ENCODE measurements around the gene POLR2B.
"Not testable (repeated sequence)": the region's sequence is repeated elsewhere in the genome, so short reads cannot be mapped to it uniquely, and the experiment has no call there.

Gene POLR2B

DNA sequence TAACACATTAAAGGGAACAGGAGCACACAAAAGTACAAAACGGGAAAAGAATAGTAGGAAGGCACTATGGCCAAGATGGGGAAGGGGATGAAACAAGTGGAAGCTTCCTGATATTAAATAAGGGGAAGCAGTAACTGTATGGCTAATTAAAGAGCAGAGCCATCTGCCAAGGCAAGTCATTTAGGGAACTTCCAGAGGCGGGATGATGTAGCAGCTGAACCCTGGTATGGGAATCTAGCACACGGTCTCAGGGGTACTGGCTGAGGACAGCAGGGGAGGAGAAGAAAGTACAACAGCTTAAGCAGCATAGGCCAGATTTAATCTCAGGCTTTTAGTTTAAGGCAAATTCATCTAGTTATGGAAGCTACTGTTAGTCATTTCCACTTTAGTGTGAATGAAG lies 72.4 kb downstream of the POLR2B start:
- DNase-seq (ENCODE audit: low spot score) (no peak), FAIRE-seq (no peak)

DNA sequence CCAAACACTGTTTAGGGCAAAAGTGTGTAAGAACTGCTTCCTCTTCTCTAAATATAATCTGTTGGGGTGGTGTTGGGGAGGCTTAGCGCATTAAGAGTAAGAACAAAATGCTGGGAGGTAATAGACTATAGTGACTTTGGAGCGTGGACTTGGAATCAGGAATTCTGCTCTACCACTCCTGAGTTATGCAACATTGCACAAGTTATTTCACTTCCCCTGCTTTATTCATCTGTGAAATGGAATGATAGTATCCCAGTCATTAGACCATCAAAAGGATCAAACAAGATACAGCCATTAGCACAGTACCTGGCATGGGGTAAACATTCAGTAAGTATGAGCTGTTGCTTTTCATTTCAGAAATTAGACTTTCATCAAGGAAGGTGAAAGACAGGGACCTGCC lies 72.8 kb downstream of the POLR2B start:
- FAIRE-seq (no peak), DNase-seq (ENCODE audit: low spot score) (peak; percentile 36)

- DNase-seq (ENCODE audit: low spot score), result peak; percentile 73
- no peak for FAIRE-seq
These were observed 74.8 kb downstream of the POLR2B start for GRCh38 chr4:57053508-57053907.

- no peak for FAIRE-seq
- no peak for DNase-seq (ENCODE audit: low spot score)
These were observed 77.2 kb downstream of the POLR2B start for GRCh38 chr4:57055886-57056285.

GRCh38 chr4:57059890-57060716 lies 81.4 kb downstream of the POLR2B start:
- DNase-seq (ENCODE audit: low spot score), result no peak
- FAIRE-seq, result no peak

- not testable (repeated sequence) for FAIRE-seq
These were observed 82.0 kb downstream of the POLR2B start for GRCh38 chr4:57060717-57061067.

GRCh38 chr4:57061395-57061794 lies 82.7 kb downstream of the POLR2B start:
- DNase-seq (ENCODE audit: low spot score) (no peak), FAIRE-seq (no peak)

More at GRCh38 chr4:57060717-57061067, 82.0 kb downstream of the POLR2B start:
- DNase-seq (ENCODE audit: low spot score), result not testable (repeated sequence)

DNA sequence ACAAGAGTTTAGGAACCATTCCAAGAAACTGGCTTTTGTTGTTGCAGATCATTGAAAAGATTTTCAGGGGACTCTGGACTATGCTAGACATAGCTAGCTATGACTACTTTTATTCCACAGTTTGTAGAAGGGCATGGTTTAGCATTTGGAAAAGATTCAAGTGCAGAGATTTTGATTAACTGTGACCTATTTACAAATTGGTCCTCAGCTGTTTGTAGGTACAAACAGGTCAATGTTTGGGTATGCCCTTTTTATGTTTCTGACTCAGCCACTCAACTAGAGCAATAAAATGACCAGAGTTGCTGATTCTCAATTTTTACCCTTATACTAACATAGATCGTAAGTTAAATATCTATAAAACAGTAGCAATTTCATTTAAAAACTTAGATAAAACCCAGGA lies 84.8 kb downstream of the POLR2B start:
- no peak for FAIRE-seq
- DNase-seq (ENCODE audit: low spot score), result no peak

- DNase-seq (ENCODE audit: low spot score) (no peak), FAIRE-seq (no peak)
These were observed 85.4 kb downstream of the POLR2B start for GRCh38 chr4:57064120-57064519.

DNA sequence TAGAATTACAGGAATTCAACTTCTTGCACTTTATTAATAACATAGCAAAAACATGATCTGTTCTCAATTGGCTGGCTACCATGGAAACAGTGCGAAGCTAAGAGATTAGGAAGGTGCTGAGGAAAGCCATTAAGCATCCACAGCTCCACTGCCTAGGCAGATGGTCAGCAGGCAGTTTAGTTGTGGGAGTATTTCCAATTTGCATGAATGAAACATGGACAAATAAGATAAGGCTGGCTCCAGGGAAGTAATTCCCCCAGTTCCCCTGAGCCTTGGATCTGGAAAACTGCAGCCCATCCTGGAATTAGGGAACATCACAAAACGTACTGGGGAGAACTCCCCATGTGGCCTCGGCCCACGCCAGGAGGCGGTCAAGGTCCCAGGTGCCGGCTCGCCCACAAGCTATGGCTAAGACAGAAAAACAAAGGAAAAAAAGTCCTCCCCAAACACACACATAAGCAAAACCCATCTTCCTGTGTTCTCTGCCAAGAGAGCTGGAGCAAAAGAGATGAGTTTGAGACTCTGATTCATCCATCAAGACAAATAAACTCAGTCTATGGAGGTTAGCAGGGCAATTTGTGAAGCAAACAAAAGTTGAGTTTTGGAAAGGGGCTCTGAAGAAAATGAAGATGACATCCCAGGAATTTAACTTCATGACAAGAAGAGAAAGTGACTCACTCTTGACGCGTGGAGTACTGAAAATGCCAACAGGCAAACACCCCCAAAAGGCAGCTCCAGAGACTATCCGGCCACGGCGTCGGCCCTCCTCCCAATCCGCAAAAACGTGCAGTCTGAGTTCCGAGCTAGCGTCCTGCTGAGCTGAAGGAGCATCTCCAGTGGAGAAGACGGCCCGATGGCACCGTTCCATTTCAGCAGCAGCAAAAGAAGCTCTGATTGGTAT lies 86.4 kb downstream of the POLR2B start:
- peak; percentile 84 for FAIRE-seq
- peak; percentile 85 for DNase-seq (ENCODE audit: low spot score)

GRCh38 chr4:57065730-57066482 lies 87.2 kb downstream of the POLR2B start:
- DNase-seq (ENCODE audit: low spot score) (peak; percentile 31), FAIRE-seq (no peak)

DNA sequence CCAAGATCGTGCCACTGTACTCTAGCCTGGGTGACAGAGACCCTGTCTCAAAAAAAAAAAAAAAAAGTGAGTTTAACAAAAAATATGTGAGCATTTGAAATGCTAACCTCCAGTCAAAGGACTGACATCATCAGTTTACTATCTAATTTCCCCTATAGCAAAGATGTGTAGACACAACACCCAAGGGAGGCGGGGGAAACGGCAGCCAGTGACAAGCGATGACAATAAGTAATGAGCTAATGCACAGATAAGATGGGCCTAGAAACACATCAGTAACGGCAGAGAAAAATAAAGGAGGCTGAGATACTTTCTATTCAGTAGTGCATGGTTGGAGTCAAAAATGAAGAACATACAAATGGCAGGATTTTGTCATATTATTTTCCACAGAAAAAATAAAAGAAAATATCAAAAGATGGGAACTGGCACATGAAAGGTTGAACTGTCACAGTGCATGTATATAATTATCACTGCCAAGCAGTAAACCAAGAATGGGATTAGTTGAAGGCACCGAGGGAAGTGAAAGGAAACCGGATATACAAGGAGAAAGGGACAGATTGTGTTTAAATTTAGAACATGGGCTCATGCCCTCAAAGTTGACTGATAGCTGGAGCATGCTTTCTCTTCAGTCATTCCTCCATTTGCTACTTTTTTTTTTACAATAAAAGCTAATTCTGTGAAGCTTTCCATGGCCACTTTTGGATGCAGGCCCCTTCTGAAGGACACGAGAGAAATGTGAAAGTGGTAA lies 89.7 kb downstream of the POLR2B start:
- DNase-seq (ENCODE audit: low spot score) (no peak), FAIRE-seq (no peak)

GRCh38 chr4:57070461-57070860 lies 91.8 kb downstream of the POLR2B start:
- no peak for FAIRE-seq
- DNase-seq (ENCODE audit: low spot score), result no peak

DNA sequence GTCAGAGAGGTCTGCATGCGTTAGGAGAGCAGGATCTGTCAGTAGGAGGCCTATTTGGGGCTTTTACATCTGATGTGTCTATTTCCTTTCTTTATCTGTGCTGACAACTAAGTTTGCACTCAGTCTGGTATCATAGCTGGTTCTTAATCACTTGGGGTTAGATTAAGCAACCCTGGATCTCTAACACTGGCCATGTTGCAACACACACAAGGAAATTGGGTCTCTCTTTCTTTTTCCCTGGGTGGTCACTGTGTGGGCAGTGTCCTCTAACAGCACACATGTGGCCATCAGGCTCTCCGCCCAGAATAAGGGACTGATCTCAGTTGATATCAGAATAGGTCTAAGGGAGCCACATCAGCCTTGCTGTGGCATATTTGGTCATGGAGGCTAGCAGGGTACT lies 92.6 kb downstream of the POLR2B start:
- DNase-seq (ENCODE audit: low spot score) (no peak), FAIRE-seq (no peak)

DNA sequence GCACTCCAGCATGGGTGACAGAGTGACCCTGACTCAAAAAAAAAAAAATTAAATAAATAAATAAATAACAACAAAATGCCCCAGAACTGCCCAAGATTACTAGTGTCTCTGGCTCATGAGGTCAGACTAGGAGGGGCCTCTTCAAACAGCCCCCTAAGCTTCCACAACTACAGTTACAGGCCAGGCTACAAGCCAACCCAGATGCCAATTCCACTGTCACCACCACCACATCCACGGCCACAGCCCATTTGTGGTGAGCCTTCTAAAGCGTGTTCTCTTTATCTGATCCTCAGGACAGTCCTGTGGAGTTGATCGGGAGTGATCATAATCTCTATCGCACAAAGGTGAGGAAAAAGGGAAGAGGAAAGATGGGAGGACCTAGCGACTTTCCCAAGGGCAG lies 94.9 kb downstream of the POLR2B start:
- DNase-seq (ENCODE audit: low spot score) (no peak), FAIRE-seq (no peak)

DNA sequence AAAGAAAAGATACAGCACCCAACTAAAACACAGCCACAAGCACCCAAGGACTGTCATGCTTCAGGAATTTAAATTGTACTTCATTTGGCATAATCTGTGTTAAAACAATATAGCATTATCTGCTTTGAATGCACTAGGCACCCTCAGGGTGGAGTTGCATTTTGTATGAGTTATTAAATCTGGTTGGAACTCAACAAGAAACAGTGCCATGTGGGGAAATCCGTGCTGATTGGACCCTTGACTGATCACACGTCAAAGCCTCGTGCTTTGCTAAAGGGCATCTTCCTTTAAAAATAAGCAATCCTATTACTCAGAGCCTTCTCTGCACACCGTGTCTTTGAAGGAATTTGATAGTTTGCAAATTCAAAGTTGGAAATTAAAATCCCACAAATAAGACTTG lies 96.0 kb downstream of the POLR2B start:
- peak; percentile 82 for FAIRE-seq
- peak; percentile 78 for DNase-seq (ENCODE audit: low spot score)

DNA sequence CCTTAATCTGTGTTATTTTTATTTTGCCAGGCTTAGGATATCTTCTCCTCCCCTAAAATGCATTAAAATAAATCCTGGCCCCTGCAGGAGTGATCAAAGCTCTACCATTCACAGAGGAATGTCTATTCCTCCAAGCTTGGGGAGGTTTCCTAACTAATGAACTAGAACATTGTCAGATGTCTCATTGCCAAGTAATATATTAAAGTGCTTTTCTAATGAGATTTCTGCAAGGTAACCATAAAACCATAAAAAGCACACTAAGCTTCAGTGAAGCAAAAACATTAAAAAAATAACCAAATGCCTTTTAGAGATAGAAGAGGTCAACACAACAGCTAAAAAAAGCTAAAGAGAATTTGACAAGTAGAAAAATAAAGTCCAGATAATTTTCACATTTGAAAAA lies 96.7 kb downstream of the POLR2B start:
- peak; percentile 74 for FAIRE-seq
- DNase-seq (ENCODE audit: low spot score), result no peak

DNA sequence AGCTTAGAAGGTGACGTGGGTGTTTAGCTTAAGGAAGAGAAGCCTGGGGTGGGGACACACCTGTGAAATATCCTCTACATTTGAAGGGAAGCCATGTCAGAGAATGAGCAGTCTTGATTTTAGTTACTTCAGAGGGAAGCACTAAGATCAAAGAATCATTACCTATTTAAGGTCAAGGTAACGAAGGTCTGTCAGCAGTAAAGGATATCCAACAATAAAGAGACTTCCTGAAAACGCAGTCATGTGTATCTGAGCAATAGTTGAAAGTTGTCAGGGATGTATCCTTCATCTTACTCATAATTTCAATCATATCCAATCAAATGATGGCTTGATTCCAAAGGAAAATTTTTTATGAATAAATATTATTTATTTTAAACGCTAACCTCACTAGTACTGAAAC lies 98.0 kb downstream of the POLR2B start:
- DNase-seq (ENCODE audit: low spot score) (no peak), FAIRE-seq (peak; percentile 27)

DNA sequence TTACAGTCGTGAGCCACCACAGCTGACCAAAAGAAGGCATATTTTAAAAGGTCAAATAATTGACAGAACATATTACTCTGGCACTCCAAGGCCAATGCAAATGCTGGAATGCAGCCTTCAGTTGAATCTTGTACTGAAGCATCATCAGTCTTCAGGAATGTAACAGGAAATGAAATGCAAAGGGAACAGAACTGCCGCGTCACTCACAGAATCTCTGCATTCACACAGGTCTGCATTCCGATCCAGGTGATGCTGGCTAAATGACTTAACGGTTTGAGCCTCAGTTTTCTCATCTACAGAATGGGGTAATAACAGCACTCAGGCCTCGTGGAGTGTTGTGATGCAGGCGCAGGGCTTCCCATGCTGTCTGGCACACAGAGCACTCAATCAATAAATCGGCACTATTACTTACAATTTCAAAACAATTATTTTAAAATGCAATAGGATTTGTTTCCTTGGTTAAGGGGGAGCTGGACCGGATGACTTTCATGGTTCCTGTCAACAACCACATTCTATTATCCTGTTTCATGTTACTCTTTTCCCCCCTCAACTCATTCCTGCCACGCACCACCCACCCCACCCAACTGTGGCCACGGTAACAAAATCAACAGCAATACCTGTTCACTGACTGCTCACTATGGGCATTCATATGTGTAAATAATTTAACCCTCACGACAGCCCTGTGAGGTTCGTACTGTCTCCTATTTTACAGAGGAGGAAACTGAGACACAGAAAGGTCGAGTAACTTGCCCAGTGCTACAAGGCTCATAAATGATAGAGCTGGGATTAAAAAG lies 99.1 kb downstream of the POLR2B start:
- peak; percentile 93 for FAIRE-seq
- peak; percentile 97 for DNase-seq (ENCODE audit: low spot score)

Measured in RCC 7860 (cell line).